ENCODE measurements around the gene GDF2. TPM values are rescaled to one million over a fixed set of nuclear protein-coding genes. Genes with fewer than 3 reads are reported as not detected.

The GDF2 gene
- total RNA-seq, 1 donor from 2014 or later, result not detected

GRCh38 chr10:47278152-47278473 is 44.1 kb upstream of the GDF2 start:
- no peak for DNase-seq (ENCODE audit: low spot score, unreplicated experiment)
- TF ChIP-seq CTCF (IDR thresholded peaks at IDR 0.05; ENCODE audit: unreplicated experiment), result no peak
- no peak overlapping the region for H3K4me3 Mint-ChIP-seq (ENCODE audit: low read depth)
- H3K4me1 Mint-ChIP-seq (ENCODE audit: low read depth), result no peaks in the 10 kb centered on the region
- H3K27ac Mint-ChIP-seq, result no peak overlapping the region
- H3K9me3 Mint-ChIP-seq (ENCODE audit: low read depth), result peaks cover 8% of the 10 kb centered on the region
- peaks cover 33% of the 10 kb centered on the region for H3K27me3 Mint-ChIP-seq
- H3K36me3 Mint-ChIP-seq (ENCODE audit: insufficient read depth), result no peaks in the 10 kb centered on the region

GRCh38 chr10:47278720-47279119 is 43.5 kb upstream of the GDF2 start:
- no peak overlapping the region for H3K4me3 Mint-ChIP-seq (ENCODE audit: low read depth)
- no peaks in the 10 kb centered on the region for H3K36me3 Mint-ChIP-seq (ENCODE audit: insufficient read depth)
- H3K4me1 Mint-ChIP-seq (ENCODE audit: low read depth), result no peaks in the 10 kb centered on the region
- no peak overlapping the region for H3K27ac Mint-ChIP-seq
- H3K27me3 Mint-ChIP-seq, result peaks cover 33% of the 10 kb centered on the region
- peaks cover 3% of the 10 kb centered on the region for H3K9me3 Mint-ChIP-seq (ENCODE audit: low read depth)
- TF ChIP-seq CTCF (IDR thresholded peaks at IDR 0.05; ENCODE audit: unreplicated experiment), result no peak
- DNase-seq (ENCODE audit: low spot score, unreplicated experiment), result no peak

GRCh38 chr10:47279276-47279675 is 43.0 kb upstream of the GDF2 start:
- no peaks in the 10 kb centered on the region for H3K9me3 Mint-ChIP-seq (ENCODE audit: low read depth)
- H3K4me3 Mint-ChIP-seq (ENCODE audit: low read depth), result no peak overlapping the region
- no peak for DNase-seq (ENCODE audit: low spot score, unreplicated experiment)
- H3K27ac Mint-ChIP-seq, result no peak overlapping the region
- H3K27me3 Mint-ChIP-seq, result peaks cover 33% of the 10 kb centered on the region
- H3K36me3 Mint-ChIP-seq (ENCODE audit: insufficient read depth), result no peaks in the 10 kb centered on the region
- TF ChIP-seq CTCF (IDR thresholded peaks at IDR 0.05; ENCODE audit: unreplicated experiment), result no peak
- no peaks in the 10 kb centered on the region for H3K4me1 Mint-ChIP-seq (ENCODE audit: low read depth)

GRCh38 chr10:47282005-47282656 is 40.1 kb upstream of the GDF2 start:
- no peaks in the 10 kb centered on the region for H3K9me3 Mint-ChIP-seq (ENCODE audit: low read depth)
- peak overlapping the region; percentile 60 for H3K27ac Mint-ChIP-seq
- no peak for TF ChIP-seq CTCF (IDR thresholded peaks at IDR 0.05; ENCODE audit: unreplicated experiment)
- H3K36me3 Mint-ChIP-seq (ENCODE audit: insufficient read depth), result no peaks in the 10 kb centered on the region
- H3K4me1 Mint-ChIP-seq (ENCODE audit: low read depth), result no peaks in the 10 kb centered on the region
- H3K27me3 Mint-ChIP-seq, result peaks cover 34% of the 10 kb centered on the region
- no peak overlapping the region for H3K4me3 Mint-ChIP-seq (ENCODE audit: low read depth)
- no peak for DNase-seq (ENCODE audit: low spot score, unreplicated experiment)

- Mint-ChIP-seq H3K27ac (peak overlapping the region; percentile 60), H3K9me3 (ENCODE audit: low read depth) (no peaks in the 10 kb centered on the region), H3K4me3 (ENCODE audit: low read depth) (no peak overlapping the region), H3K27me3 (peaks cover 34% of the 10 kb centered on the region), H3K36me3 (ENCODE audit: insufficient read depth) (no peaks in the 10 kb centered on the region), H3K4me1 (ENCODE audit: low read depth) (no peaks in the 10 kb centered on the region)
- no peak for TF ChIP-seq CTCF (IDR thresholded peaks at IDR 0.05; ENCODE audit: unreplicated experiment)
- DNase-seq (ENCODE audit: low spot score, unreplicated experiment), result no peak
These were observed 39.6 kb upstream of the GDF2 start for GRCh38 chr10:47282657-47283018.
